ENCODE results near the gene LURAP1L.

LURAP1L gene

DNA sequence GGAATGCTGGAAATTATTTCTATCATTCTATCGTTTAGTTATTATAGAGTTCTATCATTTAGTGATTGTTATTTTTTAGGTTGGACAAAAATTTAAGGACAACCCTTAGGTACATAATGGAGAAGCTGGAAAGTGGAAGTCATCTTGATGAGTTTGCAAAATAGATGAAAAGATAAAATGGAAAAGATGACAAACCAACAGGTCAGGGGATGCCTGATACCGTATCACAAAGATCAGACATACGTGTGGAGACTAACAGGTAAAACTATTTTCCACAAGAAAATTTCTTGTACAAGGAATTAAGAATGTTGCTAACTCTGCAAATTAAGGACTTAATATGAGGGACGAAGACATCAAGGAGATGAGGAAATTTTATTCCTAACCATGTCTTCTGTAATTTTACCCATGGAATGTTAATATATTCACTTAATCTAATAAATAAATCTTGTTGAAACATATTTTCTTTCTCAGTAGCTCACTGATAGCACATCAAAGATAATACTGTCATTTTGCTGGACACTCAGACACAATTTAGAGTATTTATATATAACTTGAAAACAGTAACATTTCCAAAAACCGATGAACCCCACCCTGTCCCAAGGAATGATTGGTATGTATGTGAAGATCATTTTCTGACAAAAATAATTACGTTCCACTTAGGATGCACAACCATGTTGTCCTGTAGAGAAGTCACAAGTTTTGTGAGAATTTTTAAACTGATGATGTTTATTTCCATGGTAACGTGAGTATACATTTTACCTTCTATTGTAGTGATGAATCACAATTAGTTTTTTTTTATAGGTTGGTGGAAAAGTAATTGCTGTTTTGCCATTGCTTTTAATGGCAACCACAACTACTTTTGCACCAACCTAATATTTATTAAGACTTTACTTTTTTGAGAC is 2.6 kb downstream of the LURAP1L start:
- DNase-seq: no peak

DNA sequence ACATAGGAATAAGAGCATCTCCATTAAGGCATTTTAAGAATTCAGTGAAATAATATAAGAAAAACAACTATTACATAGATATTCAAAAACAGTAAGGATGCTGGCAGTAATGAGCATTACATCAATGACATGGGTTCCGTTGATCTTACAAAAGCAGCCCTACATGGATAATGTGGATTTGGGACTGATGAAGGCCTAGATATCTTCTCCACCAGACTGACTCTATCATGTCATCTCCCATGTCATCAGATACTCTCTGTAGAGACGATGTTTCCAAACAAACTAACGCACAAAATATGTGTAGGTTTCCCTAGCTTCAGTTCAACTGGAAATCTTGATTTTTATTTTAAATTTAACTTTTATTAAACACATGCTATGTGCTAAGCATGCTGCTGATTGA is 3.6 kb downstream of the LURAP1L start:
- DNase-seq: no peak

DNA sequence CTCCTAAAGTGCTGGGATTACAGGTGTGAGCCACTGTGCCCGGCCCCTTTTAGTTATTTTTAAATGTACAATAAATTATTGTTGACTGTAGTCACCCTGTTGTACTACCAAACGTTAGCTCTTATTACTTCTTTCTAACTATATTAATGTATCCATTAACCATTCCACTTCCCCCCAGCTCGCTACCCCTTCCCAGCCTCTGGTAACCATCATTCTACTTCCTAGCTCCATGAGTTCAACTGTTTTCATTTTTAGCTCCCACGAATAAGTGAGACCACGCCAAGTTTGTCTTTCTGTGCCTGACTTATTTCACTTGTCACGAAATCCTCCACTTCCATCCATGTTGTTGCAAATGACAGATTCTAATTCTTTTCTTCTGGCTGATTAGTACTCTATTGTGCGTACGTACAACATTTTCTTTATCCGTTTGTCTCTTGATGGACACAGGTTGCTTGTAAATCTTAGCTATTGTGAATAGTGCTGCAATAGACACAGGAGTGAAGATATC is 6.5 kb downstream of the LURAP1L start:
- no peak for DNase-seq

DNA sequence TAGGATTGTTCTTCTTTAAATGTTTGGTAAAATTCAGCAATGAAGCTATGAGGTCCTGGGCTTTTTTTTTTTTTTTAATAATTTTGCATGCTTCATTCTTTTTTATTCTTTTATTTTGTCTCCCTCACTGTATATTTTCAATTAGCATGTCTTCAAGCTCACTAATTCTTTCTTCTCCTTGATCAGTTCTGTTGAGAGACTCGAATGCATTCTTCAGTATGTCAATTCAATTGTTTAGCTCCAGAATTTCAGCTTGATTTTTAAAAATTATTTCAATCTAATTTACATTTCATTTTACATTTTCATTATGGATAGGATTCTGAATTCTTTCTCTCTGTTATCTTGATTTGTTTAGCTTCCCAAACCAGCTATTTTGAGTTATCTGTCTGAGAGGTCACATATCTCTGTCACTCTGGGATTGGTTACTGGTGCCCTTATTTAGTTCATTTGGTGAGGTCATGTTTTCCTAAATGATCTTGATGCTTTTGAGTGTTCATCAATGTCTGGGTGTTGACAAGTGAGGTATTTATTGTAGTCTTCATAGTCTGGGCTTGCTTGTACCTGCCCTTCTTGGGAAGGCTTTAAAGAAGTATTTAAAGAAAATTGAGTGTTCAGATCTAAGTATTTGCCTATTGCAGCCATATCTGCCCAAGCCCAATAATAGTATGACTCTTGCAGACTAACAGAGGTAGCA is 9.1 kb downstream of the LURAP1L start:
- no peak for DNase-seq

DNA sequence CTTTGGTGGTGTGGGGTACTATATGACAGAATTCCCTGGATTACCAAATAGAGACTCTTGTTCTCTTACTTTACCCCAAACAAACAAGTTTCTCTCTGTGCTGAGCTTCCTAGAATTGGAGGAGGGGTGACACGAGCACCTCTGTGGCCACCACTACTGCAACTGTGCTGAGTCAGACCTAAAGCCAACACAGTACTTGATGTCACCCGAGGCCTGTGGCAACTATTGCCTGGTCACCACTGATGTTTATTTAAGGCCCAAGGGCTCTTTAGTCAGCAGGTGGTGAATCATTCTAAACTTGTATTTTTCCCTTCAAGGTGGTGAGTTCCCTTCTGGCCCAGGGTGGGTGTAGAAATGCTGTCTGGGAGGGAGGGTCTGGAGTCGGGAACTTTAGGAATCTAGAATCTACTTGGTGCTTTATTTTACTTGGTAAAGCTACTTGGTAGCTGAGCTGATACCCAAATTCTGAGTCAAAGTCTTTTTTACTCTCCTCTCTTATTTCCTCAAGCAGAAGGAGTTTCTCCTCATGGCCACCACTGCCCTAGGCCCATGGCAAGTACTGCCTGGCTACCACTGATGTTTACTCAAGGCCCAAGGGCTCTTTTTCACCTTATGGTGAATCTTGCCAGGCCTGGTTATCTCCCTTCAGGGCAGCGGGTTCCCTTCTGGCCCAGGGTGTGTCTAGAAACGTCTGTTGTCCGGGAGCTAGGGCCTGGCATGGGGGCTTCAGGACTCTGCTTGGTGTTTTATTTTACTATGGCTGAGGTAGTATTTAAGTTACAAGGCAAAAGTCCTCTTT is 9.8 kb downstream of the LURAP1L start:
- no peak for DNase-seq

DNA sequence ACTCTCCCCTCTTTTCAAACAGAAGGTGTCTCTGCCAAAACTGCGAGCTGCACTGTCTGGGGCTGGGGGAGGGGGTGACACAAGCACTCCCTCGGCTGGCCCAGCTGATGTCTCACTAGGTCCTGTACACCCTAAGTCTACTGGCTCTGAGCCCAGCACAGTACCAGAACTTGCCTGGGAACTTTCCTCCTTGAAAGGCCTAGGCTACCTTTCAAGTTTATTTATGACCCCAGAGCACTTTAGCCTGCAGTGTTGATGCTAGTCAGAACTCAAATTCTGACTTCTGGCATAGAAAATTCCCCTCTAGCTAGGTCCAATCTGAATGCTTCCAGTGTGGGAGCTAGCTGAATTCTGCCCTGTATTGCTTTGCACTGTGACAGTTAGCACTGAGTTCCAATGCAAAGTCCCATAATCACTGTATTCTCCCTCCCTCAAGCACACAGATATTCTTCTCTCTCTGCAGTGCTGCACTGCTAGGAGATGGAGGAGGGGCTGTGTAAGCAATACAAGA is 10.5 kb downstream of the LURAP1L start:
- no peak for DNase-seq

DNA sequence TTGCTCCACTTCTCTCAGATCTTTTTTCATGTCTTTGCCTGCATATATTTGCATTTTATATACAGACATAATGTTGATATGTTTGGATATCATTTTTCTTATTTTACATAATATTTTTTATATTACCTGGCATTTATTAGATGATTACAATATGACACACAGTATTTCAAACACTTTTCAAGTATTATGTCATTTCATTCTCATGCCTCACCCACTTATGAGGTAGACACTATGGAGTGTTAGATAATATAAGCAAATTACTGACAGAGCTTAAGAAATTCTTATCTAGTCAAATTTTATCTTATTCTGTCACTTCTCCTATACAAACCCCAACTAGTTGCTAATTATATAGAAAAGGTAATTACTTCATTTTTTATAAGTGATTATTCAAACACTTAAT is 11.1 kb downstream of the LURAP1L start:
- DNase-seq: no peak

DNA sequence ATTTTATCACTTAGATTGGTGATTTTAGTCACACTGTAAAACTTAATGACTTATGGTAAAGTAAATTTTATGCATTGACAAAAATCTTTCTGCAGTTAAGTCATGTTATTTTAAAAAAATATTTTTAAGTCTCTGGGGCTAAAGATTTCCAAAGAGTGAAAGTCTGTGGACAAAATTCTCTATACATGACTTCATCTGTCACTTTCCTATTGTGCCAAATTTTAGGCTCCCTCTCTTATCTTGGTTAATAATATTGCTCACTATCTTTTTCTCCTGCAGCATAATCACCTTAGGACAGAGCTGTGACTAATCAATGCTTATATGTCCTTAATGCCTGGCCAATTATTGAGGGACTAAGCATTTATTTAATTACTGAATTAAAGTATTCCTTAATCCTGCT is 15.2 kb downstream of the LURAP1L start:
- no peak for DNase-seq

DNA sequence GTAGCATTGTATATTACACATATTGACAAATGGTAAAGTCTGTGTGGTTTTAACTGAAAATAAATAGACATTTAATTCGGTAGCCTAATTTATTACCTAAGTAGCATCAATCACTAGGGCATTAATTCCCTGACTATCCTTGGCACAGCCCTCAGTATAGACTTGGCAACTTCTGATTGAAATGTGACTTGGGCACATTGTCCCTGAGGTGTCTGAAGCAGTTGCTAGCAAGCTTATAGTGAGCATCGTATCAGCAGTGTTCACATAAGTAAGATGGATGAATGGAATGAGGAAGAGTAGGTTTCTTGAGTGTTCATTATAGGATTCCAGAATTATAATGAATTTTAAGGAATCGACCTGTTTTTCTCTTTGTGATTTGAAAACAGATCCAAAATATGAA is 16.1 kb downstream of the LURAP1L start:
- DNase-seq: no peak

DNA sequence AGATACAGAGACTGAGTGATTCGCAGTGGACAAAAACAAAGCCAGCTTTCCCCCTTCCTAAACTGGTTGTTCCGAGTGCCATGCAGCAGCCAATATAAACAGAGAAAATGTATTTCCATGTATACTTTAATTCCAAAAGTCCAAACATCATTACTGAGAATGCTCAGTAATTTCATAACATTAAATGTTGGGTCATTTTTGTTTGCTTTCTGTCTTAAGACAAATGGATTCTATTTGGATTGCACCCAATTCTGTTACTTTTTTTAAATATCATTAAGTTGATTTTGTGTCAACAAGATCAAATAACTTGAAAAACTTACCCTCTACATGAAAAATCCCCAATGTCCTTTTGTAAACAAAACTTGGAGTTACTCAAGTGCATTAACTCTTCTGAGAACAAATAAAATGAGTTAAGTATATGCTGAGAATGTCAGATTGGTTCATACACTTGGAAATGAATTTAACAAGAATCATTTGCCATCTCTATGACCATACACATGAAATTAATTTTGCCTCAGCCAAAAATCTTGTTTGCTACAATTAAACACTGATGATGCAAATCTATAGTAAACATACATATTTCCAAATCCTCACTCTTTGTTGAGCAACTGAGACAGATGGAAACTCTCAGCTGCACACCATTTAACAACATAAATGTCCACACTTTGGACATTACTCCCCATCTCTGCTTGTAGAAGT is 19.4 kb downstream of the LURAP1L start:
- no peak for DNase-seq

DNA sequence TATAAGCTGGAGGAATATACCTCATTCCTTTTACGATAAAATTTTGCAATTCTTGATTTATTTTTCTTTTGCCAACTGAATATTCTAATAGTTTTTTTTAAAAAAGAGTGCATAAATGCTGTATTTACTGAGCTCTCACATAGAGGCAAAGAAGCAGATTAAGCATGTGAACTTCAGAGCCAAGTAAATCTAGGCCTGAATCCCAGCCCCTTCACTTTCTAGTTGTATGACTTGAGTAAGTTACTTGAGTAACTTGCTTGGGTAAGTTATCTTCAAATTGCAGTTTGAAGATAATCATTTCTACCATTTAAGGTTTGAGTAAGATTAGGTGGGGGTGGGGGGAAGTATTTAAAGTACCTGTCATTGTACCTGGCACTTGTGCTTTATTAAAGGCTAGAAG is 21.8 kb downstream of the LURAP1L start:
- DNase-seq: no peak

DNA sequence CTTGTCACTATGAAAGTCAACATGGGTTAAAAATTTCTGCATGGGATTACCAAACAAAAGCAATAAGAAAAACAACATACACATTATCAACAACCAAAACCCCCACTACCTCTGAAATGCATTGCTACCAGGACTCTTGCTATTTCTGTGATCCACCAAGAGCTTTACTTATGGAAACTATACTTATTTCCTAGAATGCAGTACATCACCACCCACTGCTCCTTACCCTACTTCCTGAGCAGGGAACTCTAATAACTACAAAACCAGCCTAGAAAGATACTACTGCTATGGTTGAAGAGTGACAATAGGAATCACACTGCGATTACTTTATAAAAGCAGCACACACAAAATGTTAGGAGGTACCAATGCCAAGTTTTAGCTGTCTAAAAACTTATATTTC is 22.2 kb downstream of the LURAP1L start:
- DNase-seq: no peak

DNA sequence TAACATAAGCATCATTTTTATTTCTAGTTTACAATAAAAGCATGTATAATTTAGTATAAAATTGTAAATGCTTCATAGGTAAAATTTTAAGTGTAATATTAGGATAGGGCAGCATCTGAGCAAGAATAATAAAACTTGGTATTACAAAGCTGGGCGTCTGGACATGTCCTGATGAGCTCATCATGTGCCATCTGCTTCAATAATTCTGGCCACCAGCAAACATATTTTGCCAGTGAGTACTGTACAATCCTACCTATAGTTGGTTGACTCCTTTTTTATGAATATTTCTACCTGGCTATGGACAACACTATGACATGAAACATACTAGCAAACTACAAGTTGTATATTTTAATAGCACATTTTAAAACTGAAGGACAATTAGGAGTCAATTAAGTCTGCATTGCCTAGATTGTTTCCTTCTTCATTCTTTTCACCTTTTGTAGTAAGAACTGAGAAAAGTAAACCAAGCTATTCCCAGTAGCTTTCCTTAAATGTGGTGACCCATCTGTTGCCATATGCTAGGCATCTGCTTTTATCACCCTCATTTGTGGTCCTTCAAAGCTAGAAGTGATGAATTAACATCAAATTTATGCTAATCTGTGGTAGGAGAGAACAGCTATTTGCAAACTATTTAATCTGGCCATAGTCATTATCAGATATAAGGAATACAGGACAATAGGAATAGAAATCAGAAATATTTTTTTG is 23.4 kb downstream of the LURAP1L start:
- DNase-seq: no peak

DNA sequence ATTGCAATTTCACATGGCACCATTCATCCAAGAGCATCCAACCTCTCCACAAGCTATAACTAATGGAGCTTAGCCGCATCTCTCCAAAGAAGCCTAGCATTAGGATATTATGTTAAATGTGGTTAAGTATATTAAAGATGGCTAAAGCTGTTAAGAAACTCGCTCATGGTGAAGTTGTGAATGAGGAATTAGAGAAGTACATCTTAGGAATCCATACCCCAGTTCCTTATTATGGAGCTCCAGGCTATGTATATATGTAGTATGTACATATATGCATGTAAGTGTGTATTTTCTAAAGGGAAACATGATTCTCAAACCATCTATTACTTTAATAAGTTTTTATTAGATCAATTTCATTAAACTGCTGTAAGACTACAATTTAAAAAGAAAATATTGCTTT is 26.4 kb downstream of the LURAP1L start:
- DNase-seq: no peak

DNA sequence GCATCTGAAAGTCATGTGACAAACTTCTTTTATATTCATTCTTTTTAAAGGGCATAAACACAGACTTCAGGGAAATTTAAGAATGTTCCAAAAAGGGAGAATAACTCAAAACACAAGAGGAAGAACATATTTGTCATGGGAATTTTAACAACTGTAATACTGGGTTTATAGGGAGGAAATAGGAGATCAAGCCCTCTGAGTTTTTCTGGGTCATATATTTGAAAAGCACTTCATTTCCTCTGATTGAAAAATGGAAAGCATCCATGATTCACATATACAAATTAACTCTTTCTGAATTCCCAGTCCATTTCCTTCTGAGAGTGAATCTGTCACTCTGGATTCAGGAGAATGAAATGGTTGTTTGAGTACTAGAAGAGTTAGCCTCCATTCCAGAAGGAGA is 26.8 kb downstream of the LURAP1L start:
- no peak for DNase-seq

DNA sequence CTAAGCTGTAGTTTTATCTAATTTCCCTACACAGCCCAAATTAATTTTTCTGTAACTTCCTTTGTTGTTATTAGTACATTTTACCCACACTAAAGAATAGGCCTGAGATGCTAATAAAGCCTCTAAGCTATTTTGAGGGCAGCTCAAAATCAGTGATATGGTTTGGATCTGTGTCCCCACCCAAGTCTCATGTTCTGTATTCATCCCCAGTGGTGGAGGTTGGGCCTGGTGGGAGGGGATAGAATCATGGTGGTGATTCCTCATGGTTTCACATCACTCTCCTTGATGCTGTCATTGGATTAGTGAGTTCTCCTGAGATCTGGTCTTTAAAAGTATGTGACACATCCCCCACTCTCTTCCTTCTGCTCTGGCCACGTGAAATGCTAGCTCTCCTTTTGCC is 27.3 kb downstream of the LURAP1L start:
- no peak for DNase-seq

DNA sequence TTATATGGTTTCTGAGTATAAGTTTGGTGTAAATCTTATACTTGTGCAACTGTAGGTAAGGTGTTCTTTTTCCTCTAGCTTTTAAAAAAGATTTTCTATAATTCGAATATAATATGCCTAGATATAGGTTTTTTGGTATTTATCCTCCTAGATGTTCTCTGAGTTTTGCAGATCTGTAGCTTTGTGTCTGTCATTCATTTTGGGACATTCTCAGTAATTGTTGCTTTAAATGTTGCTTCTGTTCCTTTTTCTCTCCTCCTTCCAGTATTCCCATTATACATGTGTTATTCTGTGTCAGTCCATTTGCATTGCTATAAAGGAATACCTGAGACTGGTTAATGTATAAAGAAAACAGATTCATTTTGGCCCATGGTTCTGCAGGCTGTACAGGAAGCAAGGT is 33.7 kb downstream of the LURAP1L start:
- no peak for DNase-seq

DNA sequence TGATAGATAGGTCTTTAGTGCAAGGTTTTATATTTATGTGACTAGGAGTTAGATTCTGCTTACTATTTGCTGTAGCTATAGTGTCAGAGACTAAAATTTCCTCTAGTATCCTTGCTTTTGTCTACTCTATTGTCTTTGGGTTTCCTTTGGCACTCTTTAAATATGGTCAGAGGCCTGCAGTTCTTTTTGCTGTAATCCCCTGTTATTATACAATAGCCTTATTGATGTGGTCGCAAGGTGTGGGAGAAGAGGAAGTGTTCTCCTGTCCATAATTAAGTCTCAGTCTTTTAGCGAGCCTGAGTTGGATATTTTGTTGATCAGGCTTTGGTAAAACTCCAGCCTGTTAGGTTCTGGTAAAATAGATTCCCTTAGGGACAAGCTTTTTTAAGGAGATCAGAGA is 34.9 kb downstream of the LURAP1L start:
- DNase-seq: no peak

DNA sequence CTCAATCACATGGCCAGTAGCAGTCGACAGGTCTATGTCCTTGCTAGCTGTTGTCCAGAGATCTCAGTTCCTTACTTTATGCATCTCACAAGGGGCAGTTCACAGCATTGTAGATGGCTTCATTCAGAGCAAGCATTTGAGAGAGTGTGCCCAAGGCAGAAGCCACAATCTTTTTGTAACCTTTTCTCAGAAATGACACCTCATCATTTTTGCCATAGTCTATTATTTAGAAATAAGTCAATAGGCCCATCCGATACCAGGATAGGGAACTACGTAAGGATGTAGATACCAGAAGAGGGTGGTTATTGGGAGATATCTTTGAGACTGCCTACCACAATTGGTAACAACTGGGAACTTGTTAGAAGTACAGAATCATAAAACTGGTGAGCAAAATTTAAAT is 37.1 kb downstream of the LURAP1L start:
- DNase-seq: no peak

DNA sequence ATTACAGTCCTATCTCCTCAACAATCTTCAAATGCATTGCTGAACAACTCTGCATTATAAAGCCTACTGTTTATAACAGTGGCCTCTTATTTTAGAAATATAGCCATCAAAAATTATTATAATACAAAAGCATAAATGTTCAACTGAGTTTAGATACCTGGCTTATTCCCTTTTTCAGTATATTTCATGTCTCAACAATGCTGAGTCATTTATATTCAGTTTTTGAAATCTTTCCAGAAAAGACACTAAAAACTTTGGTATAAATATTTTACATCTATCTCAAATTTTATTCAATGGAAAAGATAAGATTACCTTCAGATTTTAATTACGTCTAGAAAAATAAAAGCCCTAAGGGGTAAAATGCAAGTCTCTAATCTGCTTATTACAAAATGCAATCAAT is 37.9 kb downstream of the LURAP1L start:
- DNase-seq: no peak

DNA sequence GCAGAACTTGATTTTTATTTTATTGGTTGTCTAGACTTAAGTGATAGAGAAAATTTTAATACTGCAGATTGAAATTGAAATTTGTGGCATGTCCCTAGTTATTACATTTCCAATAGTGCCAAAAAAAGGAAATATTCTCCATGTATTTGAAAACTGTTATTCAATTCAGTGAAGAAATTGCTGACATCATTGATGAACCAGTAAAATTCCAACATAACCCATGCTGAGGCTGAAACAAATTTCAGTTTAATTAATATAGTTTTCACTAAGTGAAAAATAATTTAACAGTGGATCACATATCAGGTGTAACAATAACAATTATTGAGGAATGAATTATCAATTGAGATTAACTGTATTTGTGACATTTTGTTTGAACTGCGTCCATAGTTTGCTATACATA is 38.7 kb downstream of the LURAP1L start:
- DNase-seq: no peak

Measured in inflammatory macrophage (primary cell).